Sigmoid colon (tissue), 4 donors: ENCODE measurements around the gene SEC61G.

ENCODE experiments used
- CTCF ChIP-seq, 4 experiments: fragments of 450-650 bp in 3 of 4; fragments of 200-600 bp in 1 of 4; IDR thresholded peaks; one replicate each; pipeline ENCODE4 v1.5.1; 2016 to 2019; ENCODE audit warnings: antibody characterized with exemption in 4 of 4, mild to moderate bottlenecking in 3 of 4, moderate library complexity in 2 of 4
- POLR2AphosphoS5 ChIP-seq, 4 donors: sonication (generic); formaldehyde crosslinking; IDR thresholded peaks; one replicate each; pipeline ENCODE4 v1.6.1; 2017; ENCODE audit warnings: antibody characterized with exemption in 4 of 4

DNA sequence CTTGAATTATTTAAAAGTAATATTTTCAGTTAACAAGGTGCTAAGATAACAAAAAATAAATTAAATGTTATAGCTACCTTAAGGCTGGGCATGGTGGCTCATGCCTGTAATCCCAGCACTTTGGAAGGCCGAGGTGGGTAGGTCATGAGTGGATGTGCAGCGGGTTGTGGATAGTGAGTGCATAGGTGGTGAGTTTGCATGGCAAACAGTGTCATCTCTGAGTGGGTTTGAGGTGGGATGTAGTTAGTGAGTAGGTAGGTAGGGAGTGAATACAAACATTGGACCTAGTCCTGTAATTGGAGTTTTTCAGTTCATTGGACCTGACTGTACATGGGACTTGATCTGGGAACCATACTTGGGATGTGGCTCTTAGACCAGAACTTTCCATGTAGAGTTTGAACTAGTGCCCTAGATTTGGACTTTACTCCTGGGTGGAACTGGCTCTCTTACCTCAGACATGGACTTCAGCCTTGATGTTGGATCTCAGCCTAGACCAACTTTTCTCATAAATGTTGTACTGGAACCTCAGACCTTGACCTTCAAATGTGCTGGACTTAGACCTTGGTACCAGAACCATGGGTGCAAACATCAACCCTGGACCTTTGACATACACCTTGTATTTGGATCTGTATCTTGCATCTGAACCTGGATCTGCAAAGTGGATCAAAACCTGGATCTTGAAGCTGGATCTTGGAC is 47.0 kb downstream of the SEC61G start:
- TF ChIP-seq POLR2AphosphoS5 (IDR thresholded peaks at IDR 0.05): no peak
- TF ChIP-seq CTCF (IDR thresholded peaks at IDR 0.05): no peak
